ENCODE measurements around the gene DIS3L2.

DNA sequence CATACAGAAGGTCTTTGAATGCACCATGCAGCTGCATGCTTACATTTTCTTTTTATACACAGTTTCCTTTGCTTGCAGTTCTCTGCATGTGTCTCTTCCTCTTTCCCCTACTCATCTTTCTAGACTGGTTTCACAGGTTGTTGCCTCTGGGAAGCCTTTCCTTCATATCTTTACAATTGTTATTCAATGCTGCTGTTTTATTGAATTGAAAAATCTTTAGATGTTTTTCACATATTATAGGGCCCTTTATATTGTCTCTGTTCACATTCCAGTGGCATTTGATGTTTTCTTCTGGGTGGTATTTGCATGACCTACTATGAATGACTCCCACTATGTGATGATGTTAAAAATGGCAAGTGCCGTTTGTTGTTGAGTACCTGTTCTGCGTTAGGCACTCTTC, 91.1 kb downstream of the DIS3L2 start:
- no peak for TF ChIP-seq ZNF70 (CRISPR knock-in tag; IDR thresholded peaks at IDR 0.05)
- TF ChIP-seq ESRRG (CRISPR knock-in tag; IDR thresholded peaks at IDR 0.05) = no peak
- no peak for TF ChIP-seq ZFP30 (CRISPR knock-in tag; IDR thresholded peaks at IDR 0.05)
- no peak for TF ChIP-seq BACH2 (CRISPR knock-in tag; IDR thresholded peaks at IDR 0.05; ENCODE audit: borderline replicate concordance)
- no peak for TF ChIP-seq CSDC2 (CRISPR knock-in tag; IDR thresholded peaks at IDR 0.05)
- TF ChIP-seq, protein P1, sequence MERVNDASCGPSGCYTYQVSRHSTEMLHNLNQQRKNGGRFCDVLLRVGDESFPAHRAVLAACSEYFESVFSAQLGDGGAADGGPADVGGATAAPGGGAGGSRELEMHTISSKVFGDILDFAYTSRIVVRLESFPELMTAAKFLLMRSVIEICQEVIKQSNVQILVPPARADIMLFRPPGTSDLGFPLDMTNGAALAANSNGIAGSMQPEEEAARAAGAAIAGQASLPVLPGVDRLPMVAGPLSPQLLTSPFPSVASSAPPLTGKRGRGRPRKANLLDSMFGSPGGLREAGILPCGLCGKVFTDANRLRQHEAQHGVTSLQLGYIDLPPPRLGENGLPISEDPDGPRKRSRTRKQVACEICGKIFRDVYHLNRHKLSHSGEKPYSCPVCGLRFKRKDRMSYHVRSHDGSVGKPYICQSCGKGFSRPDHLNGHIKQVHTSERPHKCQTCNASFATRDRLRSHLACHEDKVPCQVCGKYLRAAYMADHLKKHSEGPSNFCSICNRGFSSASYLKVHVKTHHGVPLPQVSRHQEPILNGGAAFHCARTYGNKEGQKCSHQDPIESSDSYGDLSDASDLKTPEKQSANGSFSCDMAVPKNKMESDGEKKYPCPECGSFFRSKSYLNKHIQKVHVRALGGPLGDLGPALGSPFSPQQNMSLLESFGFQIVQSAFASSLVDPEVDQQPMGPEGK (CRISPR knock-in tag; IDR thresholded peaks at IDR 0.05; ENCODE audit: borderline replicate concordance) = no peak
- no peak for TF ChIP-seq ZFP3 (CRISPR knock-in tag; IDR thresholded peaks at IDR 0.05)
- no peak for TF ChIP-seq ISL1 (CRISPR knock-in tag; IDR thresholded peaks at IDR 0.05)
- TF ChIP-seq, protein P2, sequence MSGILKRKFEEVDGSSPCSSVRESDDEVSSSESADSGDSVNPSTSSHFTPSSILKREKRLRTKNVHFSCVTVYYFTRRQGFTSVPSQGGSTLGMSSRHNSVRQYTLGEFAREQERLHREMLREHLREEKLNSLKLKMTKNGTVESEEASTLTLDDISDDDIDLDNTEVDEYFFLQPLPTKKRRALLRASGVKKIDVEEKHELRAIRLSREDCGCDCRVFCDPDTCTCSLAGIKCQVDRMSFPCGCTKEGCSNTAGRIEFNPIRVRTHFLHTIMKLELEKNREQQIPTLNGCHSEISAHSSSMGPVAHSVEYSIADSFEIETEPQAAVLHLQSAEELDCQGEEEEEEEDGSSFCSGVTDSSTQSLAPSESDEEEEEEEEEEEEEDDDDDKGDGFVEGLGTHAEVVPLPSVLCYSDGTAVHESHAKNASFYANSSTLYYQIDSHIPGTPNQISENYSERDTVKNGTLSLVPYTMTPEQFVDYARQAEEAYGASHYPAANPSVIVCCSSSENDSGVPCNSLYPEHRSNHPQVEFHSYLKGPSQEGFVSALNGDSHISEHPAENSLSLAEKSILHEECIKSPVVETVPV (CRISPR knock-in tag; IDR thresholded peaks at IDR 0.05) = no peak
- TF ChIP-seq OSR1 (CRISPR knock-in tag; IDR thresholded peaks at IDR 0.05) = no peak

Data from SK-N-SH treated with all-trans-retinoic acid at 6 μM for 48 hours (cell line).